Amniotic stem cell (primary cell): ENCODE measurements around the gene CA10.

Source experiments
- DNase-seq: peaks from one replicate; lab custom pipeline; 2025; lab: John Stamatoyannopoulos, UW

Gene CA10

GRCh38 chr17:51951741-51952140 is 206.8 kb downstream of the CA10 start:
- DNase-seq, result no peak

DNA sequence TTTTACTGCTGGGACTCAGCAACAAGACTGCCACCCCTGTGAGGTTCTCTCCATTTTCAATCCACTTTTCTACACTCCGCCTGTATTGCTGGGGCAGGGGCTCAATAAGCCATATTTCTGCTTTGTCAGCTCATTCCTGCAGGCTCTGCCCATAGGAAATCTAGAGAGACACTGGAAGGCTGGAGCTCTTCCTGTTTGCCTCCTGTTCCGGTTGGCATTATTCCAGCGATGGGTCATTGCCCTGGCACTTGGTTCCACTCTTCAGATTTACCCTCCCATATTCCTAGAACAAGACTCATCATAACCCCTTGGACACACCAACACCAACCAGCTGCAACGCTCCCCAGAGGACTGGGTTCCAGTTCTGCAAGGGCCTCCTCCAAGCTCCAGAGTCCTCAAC is 210.4 kb downstream of the CA10 start:
- DNase-seq, result no peak

DNA sequence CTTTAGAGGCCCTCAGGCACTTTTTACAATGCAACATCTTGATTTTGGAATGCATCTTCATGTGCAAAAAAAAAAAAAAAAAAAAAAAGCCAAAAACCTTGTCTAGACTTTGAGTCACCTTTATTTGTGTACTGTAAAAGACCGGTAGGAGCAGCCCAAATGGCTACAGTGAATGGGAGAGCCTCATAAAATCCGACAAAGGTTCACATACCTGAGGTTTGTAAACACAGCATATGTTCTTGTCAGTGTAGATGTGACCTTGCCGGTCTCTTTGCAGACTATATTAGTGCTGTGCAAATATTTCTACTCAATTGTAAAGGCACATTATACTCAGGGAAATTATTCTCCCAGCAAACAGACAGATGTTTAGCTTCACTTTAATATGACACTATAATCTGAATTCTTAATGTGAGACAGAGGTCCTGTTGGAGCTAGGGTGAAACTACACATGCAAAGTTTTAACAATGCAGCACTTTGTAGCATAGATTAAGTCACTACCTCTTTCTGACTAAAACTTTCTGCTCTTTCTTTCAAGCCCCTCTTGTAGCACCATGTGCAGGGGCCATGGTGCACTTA is 211.3 kb downstream of the CA10 start:
- DNase-seq, result no peak

GRCh38 chr17:51946311-51946710 is 212.2 kb downstream of the CA10 start:
- DNase-seq, result no peak

DNA sequence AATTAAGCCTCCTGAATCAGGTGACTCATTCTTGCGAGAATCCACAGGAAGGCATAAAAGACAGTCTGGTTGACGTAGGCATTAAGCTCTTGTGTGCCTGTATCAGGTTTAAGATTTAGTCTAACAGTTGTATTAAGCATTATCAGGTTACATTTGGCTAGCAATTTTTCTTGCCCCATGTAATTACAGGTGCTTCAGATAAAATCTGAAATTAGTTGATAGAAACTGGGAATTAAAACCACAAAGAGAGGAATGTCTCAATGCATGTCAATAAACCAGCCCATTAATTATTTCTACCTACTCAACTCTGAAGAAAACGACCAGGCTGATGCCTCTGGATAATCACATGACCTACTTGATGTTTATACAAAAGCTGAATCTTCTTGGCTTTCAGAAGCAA is 217.2 kb downstream of the CA10 start:
- DNase-seq, result no peak

- no peak for DNase-seq
Measured at GRCh38 chr17:51937264-51937663, 221.2 kb downstream of the CA10 start.

- DNase-seq, result no peak
Measured at GRCh38 chr17:51935477-51935876, 223.0 kb downstream of the CA10 start.

- no peak for DNase-seq
Measured at GRCh38 chr17:51933647-51934046, 224.9 kb downstream of the CA10 start.

DNA sequence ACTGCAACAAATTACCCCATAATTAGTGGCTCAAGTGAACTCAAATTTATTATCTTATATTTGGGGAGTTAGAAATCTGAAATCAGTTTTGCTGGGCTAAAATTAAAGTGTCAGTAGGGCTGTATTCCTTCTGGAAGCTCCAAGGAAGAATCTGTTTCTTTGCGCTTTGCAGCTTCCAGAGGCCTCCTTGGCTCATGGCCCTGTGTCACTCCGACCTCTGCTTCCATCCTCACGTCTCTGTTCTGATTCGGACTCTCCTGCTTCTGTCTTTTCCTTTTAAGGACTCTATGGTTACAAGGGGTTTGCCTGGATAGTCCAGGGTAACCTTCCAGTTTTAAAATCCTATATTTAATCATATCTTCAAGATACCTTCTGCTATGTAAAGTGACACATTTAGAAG is 232.1 kb downstream of the CA10 start:
- no peak for DNase-seq

DNA sequence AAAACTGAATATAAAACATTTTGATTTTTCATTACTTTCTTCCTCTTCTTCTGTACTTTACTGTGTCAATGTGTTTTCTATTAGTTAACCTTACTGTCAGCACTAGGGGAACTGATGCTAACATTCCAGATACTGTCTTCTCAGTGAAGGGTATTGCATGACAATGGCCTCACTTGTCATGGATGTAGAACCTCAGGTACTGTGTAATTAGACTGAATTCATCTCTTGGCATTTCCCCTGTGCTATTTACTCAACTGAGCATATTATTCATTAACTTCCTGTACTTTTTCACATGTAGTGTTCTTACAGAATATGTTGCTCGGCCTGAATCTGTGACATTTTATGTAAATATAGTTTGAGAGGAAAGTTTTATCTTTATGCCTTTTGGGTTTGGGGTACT is 237.0 kb downstream of the CA10 start:
- no peak for DNase-seq

GRCh38 chr17:51914577-51914976 is 243.9 kb downstream of the CA10 start:
- no peak for DNase-seq

DNA sequence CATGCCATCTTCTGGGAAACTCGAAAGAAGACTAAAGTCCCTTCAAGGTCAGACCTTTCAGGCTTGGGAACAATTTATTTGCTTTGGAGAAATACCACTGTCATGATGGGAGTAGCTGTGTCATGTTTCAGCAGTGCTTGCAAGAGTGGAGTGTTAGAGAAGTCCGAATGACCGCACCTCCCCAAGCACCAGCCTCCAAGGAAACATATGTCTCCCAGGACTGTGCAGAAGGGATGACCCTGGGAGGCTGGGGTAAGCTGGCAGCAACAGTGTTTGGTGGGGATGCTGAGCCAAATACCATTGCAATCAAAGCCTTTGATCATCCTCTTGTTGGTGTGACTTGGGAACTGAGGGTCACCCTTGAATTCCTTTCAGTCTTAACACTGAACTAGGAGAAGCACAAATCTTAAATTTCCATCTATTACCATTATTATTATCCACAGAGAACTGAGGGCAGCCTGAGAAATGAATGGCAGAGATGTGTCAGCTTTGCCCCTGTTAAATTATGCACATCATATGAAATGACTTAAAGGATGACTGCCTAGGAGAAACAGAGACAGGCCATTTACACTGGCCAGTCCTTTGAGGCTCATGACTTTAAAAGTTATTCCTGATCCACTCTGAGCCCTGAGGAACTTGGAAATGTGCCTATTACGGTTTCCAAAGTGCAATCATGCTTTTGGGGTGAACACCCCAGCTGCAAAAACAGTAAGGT is 244.9 kb downstream of the CA10 start:
- no peak for DNase-seq

- DNase-seq, result no peak
Measured at GRCh38 chr17:51912939-51913338, 245.6 kb downstream of the CA10 start.

- DNase-seq, result no peak
Measured at GRCh38 chr17:51911237-51911636, 247.3 kb downstream of the CA10 start.

GRCh38 chr17:51909971-51910370 is 248.5 kb downstream of the CA10 start:
- no peak for DNase-seq

DNA sequence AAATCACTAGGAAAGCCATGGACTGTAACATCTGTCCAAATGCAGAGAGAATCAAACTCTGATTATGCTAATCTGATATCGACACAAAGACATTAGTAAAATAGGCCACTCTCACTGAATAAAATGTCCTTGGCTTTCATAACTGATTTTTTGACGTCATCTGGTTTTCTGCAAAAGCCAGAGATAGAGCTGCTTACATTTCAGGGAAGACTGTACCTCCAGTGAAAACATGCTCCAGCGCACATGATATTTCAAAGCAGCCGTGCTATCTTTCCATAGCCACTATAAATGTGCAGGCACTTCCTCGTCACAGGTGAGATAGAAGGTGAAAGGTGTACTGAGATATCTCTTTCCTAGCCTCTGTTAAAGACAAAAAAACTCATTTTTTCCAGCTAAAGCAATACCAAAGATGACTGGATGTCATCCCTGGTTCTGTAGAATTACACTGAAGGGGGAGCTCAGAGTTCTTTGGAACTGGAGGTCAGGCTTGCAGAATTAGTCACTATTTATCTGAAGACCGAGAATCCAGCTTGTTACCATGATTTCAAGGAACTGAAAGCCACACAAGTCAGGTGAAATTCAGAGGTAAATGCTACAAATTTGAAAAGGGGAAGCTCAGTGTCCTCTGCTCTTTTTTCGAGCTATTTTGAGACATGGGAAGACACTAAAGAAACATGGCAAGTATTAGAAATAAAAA is 249.5 kb downstream of the CA10 start:
- no peak for DNase-seq

DNA sequence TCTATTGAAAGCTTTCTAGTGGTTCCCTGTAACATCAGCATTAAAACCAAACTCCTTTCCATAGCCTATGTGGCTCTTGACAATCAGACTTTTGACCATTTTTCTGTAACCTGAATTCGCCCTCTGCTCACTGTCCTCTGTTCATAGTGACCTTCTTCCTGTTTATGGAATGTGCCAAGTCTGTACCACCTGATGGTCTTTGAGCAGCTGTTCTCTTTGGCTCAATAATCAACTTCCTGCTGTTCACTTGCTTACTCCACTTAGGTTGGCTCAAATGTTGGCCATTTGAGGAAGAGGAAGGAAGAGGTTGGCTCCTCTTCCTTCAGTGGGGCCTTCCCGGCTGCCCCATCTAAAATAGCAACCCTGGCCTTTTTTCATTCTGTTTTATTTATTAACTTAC is 251.5 kb downstream of the CA10 start:
- DNase-seq, result no peak

DNA sequence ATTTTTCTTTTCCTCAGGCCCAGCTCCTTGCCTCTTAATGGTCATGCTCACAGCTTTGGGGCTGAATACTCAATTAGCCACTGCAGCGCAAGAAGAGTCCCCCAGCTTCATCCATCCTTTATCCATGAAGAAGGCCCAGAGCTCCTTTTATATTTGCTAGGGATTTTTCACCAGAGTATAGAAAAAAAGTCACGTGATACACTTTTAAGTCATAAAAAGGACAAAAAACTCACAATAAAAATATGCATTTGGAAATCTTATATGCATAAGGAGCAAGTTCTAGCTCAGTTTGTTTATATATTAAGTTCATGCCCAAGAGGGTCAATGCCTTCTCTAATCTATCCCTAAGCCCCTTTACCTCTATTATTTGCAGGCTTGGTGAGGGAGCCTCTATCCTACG is 254.1 kb downstream of the CA10 start:
- DNase-seq, result no peak

GRCh38 chr17:51901242-51901641 is 257.3 kb downstream of the CA10 start:
- DNase-seq, result no peak

- DNase-seq, result no peak
Measured at GRCh38 chr17:51891936-51892335, 266.6 kb downstream of the CA10 start.

DNA sequence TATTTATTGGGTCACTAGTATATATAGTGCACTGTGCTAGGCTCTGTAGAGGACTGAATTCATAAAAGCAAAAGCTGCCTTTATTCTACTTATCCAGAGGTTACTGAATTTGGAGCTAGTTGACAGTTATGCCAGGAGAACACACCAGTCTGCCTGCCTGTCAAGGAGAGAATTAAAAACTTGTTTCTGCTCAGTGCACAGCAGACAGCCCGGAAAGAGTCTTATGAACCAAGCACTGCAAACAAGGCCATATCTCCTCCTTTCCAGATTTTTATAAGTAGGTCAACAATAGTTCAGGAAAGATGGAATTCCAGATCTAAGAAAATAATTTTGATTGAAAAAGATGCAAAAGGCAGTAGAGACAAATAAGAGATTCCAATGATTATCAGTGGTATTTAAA is 267.8 kb downstream of the CA10 start:
- DNase-seq, result no peak

DNA sequence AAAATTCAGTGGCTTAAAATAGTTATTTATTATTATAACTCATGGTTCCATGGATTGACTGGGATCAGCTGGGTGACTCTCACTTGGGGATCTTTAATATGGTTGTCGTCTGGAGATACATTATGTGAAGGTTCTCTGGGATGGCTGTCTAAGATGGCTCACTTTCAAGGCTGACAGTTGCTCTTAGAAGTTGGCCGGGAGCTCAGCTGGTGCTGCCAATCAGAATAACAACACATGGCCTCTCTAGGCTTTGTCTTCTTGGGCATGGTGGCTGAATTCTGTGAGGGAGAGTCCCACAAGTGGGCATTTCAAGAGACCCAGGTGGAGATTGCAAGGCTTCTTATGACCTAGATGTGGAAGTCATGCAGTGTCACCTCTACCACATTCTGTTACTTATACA is 269.7 kb downstream of the CA10 start:
- no peak for DNase-seq

GRCh38 chr17:51876986-51877385 is 281.5 kb downstream of the CA10 start:
- DNase-seq, result no peak

DNA sequence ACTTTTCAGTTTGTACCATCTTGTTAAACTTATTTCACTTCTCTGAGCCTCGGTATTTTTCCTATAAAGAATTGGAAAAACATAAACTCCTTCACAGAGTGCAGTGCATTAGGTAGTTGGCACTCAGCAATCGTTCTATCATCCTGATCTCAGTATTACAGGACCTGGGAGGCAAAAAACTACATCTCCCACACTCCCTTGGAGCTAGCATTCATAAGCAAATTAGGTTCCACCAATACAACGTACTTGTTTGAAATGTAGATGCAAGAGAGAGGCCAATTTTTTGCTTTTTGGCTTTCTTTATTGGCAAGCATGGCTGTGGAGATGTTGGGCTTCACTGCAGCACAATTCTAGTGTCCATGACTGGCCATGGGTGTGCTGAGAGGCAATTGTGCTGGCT is 285.2 kb downstream of the CA10 start:
- DNase-seq, result no peak
